Body of pancreas (tissue), 4 donors: Measurements from ENCODE around the gene BFAR.

ENCODE experiments used
- POLR2A ChIP-seq, 3 donors: fragments of 450-650 bp; IDR thresholded peaks; one replicate each; pipeline ENCODE4 v1.6.1; 2016; ENCODE audit warnings: antibody characterized with exemption in 3 of 3, mild to moderate bottlenecking in 2 of 3
- TF ChIP-seq, protein P1 (sequence below), 7 experiments: fragments of 450-650 bp in 4 of 7; fragments of 200-600 bp in 3 of 7; sonication (generic) in 3 of 7; IDR thresholded peaks; one replicate each; pipeline ENCODE4 v1.5.1; 2016 to 2019; ENCODE audit warnings: antibody characterized with exemption in 7 of 7

DNA sequence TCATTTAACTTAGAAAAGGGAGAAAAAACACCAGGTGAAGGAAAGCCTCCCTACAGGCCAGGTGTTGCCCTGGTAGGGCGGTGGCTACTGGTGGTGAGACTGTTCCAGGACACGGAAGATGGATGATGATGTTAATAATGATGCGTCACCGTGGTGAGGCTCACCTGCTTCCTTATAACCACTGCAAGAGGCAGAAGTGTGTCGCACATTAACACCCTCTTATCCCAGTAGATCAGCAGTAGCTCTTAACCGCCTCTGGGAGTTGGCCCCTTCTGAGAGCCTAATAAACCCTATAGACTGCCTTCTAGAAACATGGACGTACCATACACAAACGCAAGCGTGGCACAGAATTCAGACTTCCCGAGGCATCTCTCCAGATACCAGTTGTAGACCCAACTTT, 7.8 kb downstream of the BFAR start:
- TF ChIP-seq, protein P1, sequence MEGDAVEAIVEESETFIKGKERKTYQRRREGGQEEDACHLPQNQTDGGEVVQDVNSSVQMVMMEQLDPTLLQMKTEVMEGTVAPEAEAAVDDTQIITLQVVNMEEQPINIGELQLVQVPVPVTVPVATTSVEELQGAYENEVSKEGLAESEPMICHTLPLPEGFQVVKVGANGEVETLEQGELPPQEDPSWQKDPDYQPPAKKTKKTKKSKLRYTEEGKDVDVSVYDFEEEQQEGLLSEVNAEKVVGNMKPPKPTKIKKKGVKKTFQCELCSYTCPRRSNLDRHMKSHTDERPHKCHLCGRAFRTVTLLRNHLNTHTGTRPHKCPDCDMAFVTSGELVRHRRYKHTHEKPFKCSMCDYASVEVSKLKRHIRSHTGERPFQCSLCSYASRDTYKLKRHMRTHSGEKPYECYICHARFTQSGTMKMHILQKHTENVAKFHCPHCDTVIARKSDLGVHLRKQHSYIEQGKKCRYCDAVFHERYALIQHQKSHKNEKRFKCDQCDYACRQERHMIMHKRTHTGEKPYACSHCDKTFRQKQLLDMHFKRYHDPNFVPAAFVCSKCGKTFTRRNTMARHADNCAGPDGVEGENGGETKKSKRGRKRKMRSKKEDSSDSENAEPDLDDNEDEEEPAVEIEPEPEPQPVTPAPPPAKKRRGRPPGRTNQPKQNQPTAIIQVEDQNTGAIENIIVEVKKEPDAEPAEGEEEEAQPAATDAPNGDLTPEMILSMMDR (IDR thresholded peaks at IDR 0.05), result no peak
- no peak for TF ChIP-seq POLR2A (IDR thresholded peaks at IDR 0.05)
